HG03571 (cell line): ENCODE data around the gene AGPAT3.

ENCODE experiments used
- ATAC-seq: cut with Tn5 transposase; IDR thresholded peaks from one replicate; pipeline ENCODE4 v1.9.1; 2021; ENCODE audit not compliant: unreplicated experiment

The AGPAT3 gene

GRCh38 chr21:44013380-44014088 is 148.5 kb downstream of the AGPAT3 start:
- ATAC-seq, result no peak

- no peak for ATAC-seq
These were observed 152.6 kb downstream of the AGPAT3 start for GRCh38 chr21:44017601-44018000.

GRCh38 chr21:44018127-44018526 is 153.1 kb downstream of the AGPAT3 start:
- no peak for ATAC-seq

- no peak for ATAC-seq
These were observed 154.0 kb downstream of the AGPAT3 start for GRCh38 chr21:44018813-44019567.

- ATAC-seq, result no peak
These were observed 154.5 kb downstream of the AGPAT3 start for GRCh38 chr21:44019568-44019958.

GRCh38 chr21:44020551-44020950 is 155.5 kb downstream of the AGPAT3 start:
- no peak for ATAC-seq

GRCh38 chr21:44021064-44021463 is 156.0 kb downstream of the AGPAT3 start:
- no peak for ATAC-seq

GRCh38 chr21:44024257-44024656 is 159.2 kb downstream of the AGPAT3 start:
- no peak for ATAC-seq

- ATAC-seq, result no peak
These were observed 159.9 kb downstream of the AGPAT3 start for GRCh38 chr21:44024887-44025353.

GRCh38 chr21:44027607-44028286 is 162.7 kb downstream of the AGPAT3 start:
- ATAC-seq, result no peak

- ATAC-seq, result no peak
These were observed 163.2 kb downstream of the AGPAT3 start for GRCh38 chr21:44028287-44028659.

GRCh38 chr21:44029460-44030087 is 164.6 kb downstream of the AGPAT3 start:
- no peak for ATAC-seq

GRCh38 chr21:44035244-44035643 is 170.2 kb downstream of the AGPAT3 start:
- ATAC-seq, result no peak
